Measurements from ENCODE around the gene AEBP1.

- TF ChIP-seq, protein P1, sequence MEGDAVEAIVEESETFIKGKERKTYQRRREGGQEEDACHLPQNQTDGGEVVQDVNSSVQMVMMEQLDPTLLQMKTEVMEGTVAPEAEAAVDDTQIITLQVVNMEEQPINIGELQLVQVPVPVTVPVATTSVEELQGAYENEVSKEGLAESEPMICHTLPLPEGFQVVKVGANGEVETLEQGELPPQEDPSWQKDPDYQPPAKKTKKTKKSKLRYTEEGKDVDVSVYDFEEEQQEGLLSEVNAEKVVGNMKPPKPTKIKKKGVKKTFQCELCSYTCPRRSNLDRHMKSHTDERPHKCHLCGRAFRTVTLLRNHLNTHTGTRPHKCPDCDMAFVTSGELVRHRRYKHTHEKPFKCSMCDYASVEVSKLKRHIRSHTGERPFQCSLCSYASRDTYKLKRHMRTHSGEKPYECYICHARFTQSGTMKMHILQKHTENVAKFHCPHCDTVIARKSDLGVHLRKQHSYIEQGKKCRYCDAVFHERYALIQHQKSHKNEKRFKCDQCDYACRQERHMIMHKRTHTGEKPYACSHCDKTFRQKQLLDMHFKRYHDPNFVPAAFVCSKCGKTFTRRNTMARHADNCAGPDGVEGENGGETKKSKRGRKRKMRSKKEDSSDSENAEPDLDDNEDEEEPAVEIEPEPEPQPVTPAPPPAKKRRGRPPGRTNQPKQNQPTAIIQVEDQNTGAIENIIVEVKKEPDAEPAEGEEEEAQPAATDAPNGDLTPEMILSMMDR (IDR thresholded peaks at IDR 0.05): no peak
- no peak for TF ChIP-seq POLR2A (IDR thresholded peaks at IDR 0.05)
Observed at GRCh38 chr7:44124822-44125202, 20.7 kb downstream of the AEBP1 start.
